Nephron (organoid): ENCODE measurements around the gene OR52B2.

ENCODE experiments used
- H3K27ac Mint-ChIP-seq, 3 experiments: 2 replicates each; pipeline ENCODE4 v1.8.0; 2020; ENCODE audit warnings: mixed read lengths in 3 of 3, mild to moderate bottlenecking in 2 of 3, moderate library complexity in 1 of 3
- H3K27me3 Mint-ChIP-seq: 2 replicates; pipeline ENCODE4 v1.8.0; 2021; ENCODE audit warnings: low read depth, mild to moderate bottlenecking, moderate library complexity, mixed read lengths
- H3K36me3 Mint-ChIP-seq: 2 replicates; pipeline ENCODE4 v1.8.0; 2020; ENCODE audit warnings: low read depth, mixed read lengths
- H3K4me1 Mint-ChIP-seq: 2 replicates; pipeline ENCODE4 v1.8.0; 2020; ENCODE audit warnings: mixed read lengths
- H3K4me3 Mint-ChIP-seq, 3 experiments: 2 replicates each; pipeline ENCODE4 v1.8.0; 2020; ENCODE audit warnings: mild to moderate bottlenecking in 3 of 3, mixed read lengths in 3 of 3, moderate library complexity in 2 of 3
- H3K9me3 Mint-ChIP-seq: 2 replicates; pipeline ENCODE4 v1.8.0; 2020; ENCODE audit warnings: mixed read lengths
- CTCF ChIP-seq, 3 experiments: fragments of 200-600 bp; sonication (generic); IDR thresholded peaks; one replicate each; pipeline ENCODE4 v1.5.0; 2021; ENCODE audit warnings: antibody characterized with exemption in 3 of 3; ENCODE audit not compliant: unreplicated experiment in 3 of 3

The OR52B2 gene

GRCh38 chr11:6209801-6210200, 39.7 kb upstream of the OR52B2 start:
- TF ChIP-seq CTCF (IDR thresholded peaks at IDR 0.05; ENCODE audit: unreplicated experiment in 3 of 3), result no peak
- no peaks in the 10 kb centered on the region for H3K4me1 Mint-ChIP-seq

GRCh38 chr11:6206456-6207180, 36.5 kb upstream of the OR52B2 start:
- Mint-ChIP-seq H3K4me3 (no peak overlapping the region), H3K4me1 (no peaks in the 10 kb centered on the region), H3K27ac (no peak overlapping the region), H3K9me3 (no peaks in the 10 kb centered on the region), H3K27me3 (no peaks in the 10 kb centered on the region), H3K36me3 (peaks cover 27% of the 10 kb centered on the region)
- no peak for TF ChIP-seq CTCF (IDR thresholded peaks at IDR 0.05; ENCODE audit: unreplicated experiment in 3 of 3)

More at GRCh38 chr11:6209801-6210200, 39.7 kb upstream of the OR52B2 start:
- no peaks in the 10 kb centered on the region for H3K9me3 Mint-ChIP-seq
- no peaks in the 10 kb centered on the region for H3K27me3 Mint-ChIP-seq
- no peak overlapping the region for H3K27ac Mint-ChIP-seq
- H3K4me3 Mint-ChIP-seq, result no peak overlapping the region
- H3K36me3 Mint-ChIP-seq, result peaks cover 16% of the 10 kb centered on the region

- H3K27me3 Mint-ChIP-seq, result no peaks in the 10 kb centered on the region
- no peaks in the 10 kb centered on the region for H3K4me1 Mint-ChIP-seq
- H3K9me3 Mint-ChIP-seq, result no peaks in the 10 kb centered on the region
- H3K27ac Mint-ChIP-seq, result no peak within 1 kb of the TSS
- TF ChIP-seq CTCF (IDR thresholded peaks at IDR 0.05; ENCODE audit: unreplicated experiment in 3 of 3), result no peak
- H3K36me3 Mint-ChIP-seq, result peaks cover 24% of the 10 kb centered on the region
- no peak within 1 kb of the TSS for H3K4me3 Mint-ChIP-seq
These were observed 35.2 kb upstream of the OR52B2 start, which contains the start of gene C11orf42 for GRCh38 chr11:6205366-6205765. C11orf42 (plus strand) TSS chr11:6205557; CDS start chr11:6205616, 59 bp downstream.

GRCh38 chr11:6204706-6205105, 34.6 kb upstream of the OR52B2 start:
- no peak overlapping the region for H3K4me3 Mint-ChIP-seq

DNA sequence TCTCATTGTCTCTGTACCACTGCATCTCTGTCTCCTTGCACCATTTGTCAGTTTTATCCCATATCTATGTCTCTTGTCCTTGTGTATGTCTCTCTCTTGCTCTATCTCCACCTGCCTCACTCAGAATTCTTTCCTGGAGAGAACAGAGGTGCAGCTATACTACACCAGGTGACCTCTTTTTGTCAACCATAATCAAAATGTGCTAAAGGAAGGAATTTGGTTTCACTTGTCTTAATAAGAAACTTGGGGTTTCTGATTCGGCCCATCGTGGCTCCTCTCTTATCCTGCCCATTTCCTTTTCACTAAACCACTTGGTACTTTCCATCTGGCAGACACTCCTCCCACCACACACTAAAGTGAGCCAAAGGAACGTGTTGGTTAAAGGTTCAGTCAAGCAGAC, 33.2 kb upstream of the OR52B2 start:
- peaks cover 16% of the 10 kb centered on the region for H3K36me3 Mint-ChIP-seq
- no peaks in the 10 kb centered on the region for H3K9me3 Mint-ChIP-seq
- no peak overlapping the region for H3K4me3 Mint-ChIP-seq
- TF ChIP-seq CTCF (IDR thresholded peaks at IDR 0.05; ENCODE audit: unreplicated experiment in 3 of 3), result no peak
- no peaks in the 10 kb centered on the region for H3K27me3 Mint-ChIP-seq
- H3K27ac Mint-ChIP-seq, result no peak overlapping the region
- H3K4me1 Mint-ChIP-seq, result no peaks in the 10 kb centered on the region

More at GRCh38 chr11:6204706-6205105, 34.6 kb upstream of the OR52B2 start:
- peaks cover 23% of the 10 kb centered on the region for H3K36me3 Mint-ChIP-seq
- H3K4me1 Mint-ChIP-seq, result no peaks in the 10 kb centered on the region
- H3K27ac Mint-ChIP-seq, result no peak overlapping the region
- H3K27me3 Mint-ChIP-seq, result no peaks in the 10 kb centered on the region
- TF ChIP-seq CTCF (IDR thresholded peaks at IDR 0.05; ENCODE audit: unreplicated experiment in 3 of 3), result no peak
- H3K9me3 Mint-ChIP-seq, result no peaks in the 10 kb centered on the region

DNA sequence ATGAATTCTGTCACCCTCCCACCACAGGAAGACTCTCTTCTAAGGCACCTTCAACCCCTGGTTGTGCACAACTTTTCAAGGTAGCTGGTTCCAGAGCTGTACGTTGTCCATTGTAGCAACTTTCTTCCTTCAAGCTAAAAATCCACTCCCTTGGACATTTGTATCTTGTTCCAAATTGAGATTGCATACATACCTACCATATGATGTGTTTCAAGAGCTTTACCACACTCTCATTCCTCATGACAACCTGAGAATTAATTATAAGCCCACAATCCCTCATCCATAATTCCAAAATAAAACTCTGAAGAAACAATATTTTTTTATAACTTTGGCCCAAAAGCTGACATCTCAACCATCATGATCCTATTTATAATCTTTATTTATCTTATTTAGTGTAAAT, 31.9 kb upstream of the OR52B2 start:
- Mint-ChIP-seq H3K4me3 (no peak overlapping the region), H3K4me1 (no peaks in the 10 kb centered on the region), H3K27ac (no peak overlapping the region), H3K36me3 (peaks cover 16% of the 10 kb centered on the region), H3K27me3 (no peaks in the 10 kb centered on the region), H3K9me3 (no peaks in the 10 kb centered on the region)
- TF ChIP-seq CTCF (IDR thresholded peaks at IDR 0.05; ENCODE audit: unreplicated experiment in 3 of 3), result no peak
